ENCODE results near the gene NABP1.

The NABP1 gene

GRCh38 chr2:191650896-191651773 is 26.8 kb upstream of the NABP1 start:
- DNase-seq = no peak

- DNase-seq = no peak
These were observed 24.1 kb upstream of the NABP1 start for GRCh38 chr2:191653667-191654391.

GRCh38 chr2:191656391-191656790 is 21.5 kb upstream of the NABP1 start:
- no peak for DNase-seq

- DNase-seq = no peak
These were observed 21.1 kb upstream of the NABP1 start for GRCh38 chr2:191656792-191657191.

- no peak for DNase-seq
These were observed 20.0 kb upstream of the NABP1 start for GRCh38 chr2:191657977-191658376.

- no peak for DNase-seq
These were observed 18.7 kb upstream of the NABP1 start for GRCh38 chr2:191659198-191659597.

GRCh38 chr2:191660575-191660974 is 17.4 kb upstream of the NABP1 start:
- DNase-seq = no peak

- no peak for DNase-seq
These were observed 16.6 kb upstream of the NABP1 start for GRCh38 chr2:191661097-191661924.

- DNase-seq = no peak
These were observed 12.9 kb upstream of the NABP1 start for GRCh38 chr2:191664823-191665677.

- no peak for DNase-seq
These were observed 11.7 kb upstream of the NABP1 start for GRCh38 chr2:191666226-191666625.

- DNase-seq = no peak
These were observed 11.2 kb upstream of the NABP1 start for GRCh38 chr2:191666732-191667131.

- no peak for DNase-seq
These were observed 7.9 kb upstream of the NABP1 start for GRCh38 chr2:191670076-191670475.

- DNase-seq = no peak
These were observed 7.1 kb upstream of the NABP1 start for GRCh38 chr2:191670787-191671186.

GRCh38 chr2:191675807-191676721 is 1.9 kb upstream of the NABP1 start:
- no peak for DNase-seq

- no peak for DNase-seq
These were observed 918 bp upstream of the NABP1 start for GRCh38 chr2:191676790-191677645.

- DNase-seq = no peak
These were observed 633 bp downstream of the NABP1 start for GRCh38 chr2:191678437-191679100.

GRCh38 chr2:191679818-191680600 is 2.1 kb downstream of the NABP1 start:
- no peak for DNase-seq

- no peak for DNase-seq
These were observed 2.7 kb downstream of the NABP1 start for GRCh38 chr2:191680639-191681038.

- DNase-seq = no peak
These were observed 4.2 kb downstream of the NABP1 start for GRCh38 chr2:191682126-191682525.

Data from NCI-H1694 (cell line).